Neural cell (in vitro differentiated cells): ENCODE measurements around the gene DCAF7. TPM values are rescaled to one million over a fixed set of nuclear protein-coding genes. Genes with fewer than 3 reads are reported as not detected.

Experiments used
- H2AFZ ChIP-seq: fragments of 200-600, 300-800 bp; sonication (generic), shearing (Covaris generic); 2 replicates; pipeline ENCODE4 v1.6.0; 2014; ENCODE audit warnings: low read depth, mild to moderate bottlenecking, antibody characterized with exemption, low read length, moderate library complexity
- H3F3A ChIP-seq: fragments of 200-600 bp; shearing (Covaris generic); 2 replicates; pipeline ENCODE4 v1.6.1; 2016; ENCODE audit warnings: mild to moderate bottlenecking, moderate library complexity, mixed read lengths, antibody characterized with exemption, low read length; ENCODE audit not compliant: insufficient read depth, poor library complexity, severe bottlenecking
- H3K27ac ChIP-seq: fragments of 200-600, 300-800 bp; sonication (generic), shearing (Covaris generic); 2 replicates; pipeline ENCODE4 v1.5.1; 2014; ENCODE audit warnings: mild to moderate bottlenecking, low read length, moderate library complexity
- H3K27me3 ChIP-seq: fragments of 300-800, 200-600 bp; sonication (generic), shearing (Covaris generic); 2 replicates; pipeline ENCODE4 v1.6.0; 2014; ENCODE audit warnings: mild to moderate bottlenecking, low read depth, low read length, moderate library complexity; ENCODE audit not compliant: insufficient read depth
- H3K36me3 ChIP-seq: fragments of 300-800, 200-600 bp; sonication (generic), shearing (Covaris generic); 2 replicates; pipeline ENCODE4 v1.5.1; 2014; ENCODE audit warnings: mild to moderate bottlenecking, antibody characterized with exemption, low read length, moderate library complexity; ENCODE audit not compliant: insufficient read depth
- H3K4me2 ChIP-seq: fragments of 300-800, 200-600 bp; sonication (generic), shearing (Covaris generic); 2 replicates; pipeline ENCODE4 v1.6.0; 2014; ENCODE audit warnings: mild to moderate bottlenecking, low read length
- H3K4me3 ChIP-seq: fragments of 300-800, 200-600 bp; sonication (generic), shearing (Covaris generic); 2 replicates; pipeline ENCODE4 v1.5.1; 2014; ENCODE audit warnings: mild to moderate bottlenecking, low read length, moderate library complexity
- H3K79me2 ChIP-seq: fragments of 200-600 bp; shearing (Covaris generic); replicated peaks from 2 replicates; pipeline ENCODE4 v1.6.0; 2014; ENCODE audit warnings: mild to moderate bottlenecking, low read length, moderate library complexity; ENCODE audit not compliant: insufficient read depth
- H3K9ac ChIP-seq: fragments of 300-800, 200-600 bp; sonication (generic), shearing (Covaris generic); 2 replicates; pipeline ENCODE4 v1.6.1; 2016; ENCODE audit warnings: mild to moderate bottlenecking, low read length, mixed read lengths
- H3K9me2 ChIP-seq: fragments of 200-600 bp; shearing (Covaris generic); 2 replicates; pipeline ENCODE4 v1.6.1; 2016; ENCODE audit warnings: mild to moderate bottlenecking, low read length, mixed read lengths; ENCODE audit not compliant: insufficient read depth
- H3K9me3 ChIP-seq: fragments of 200-600, 300-800 bp; sonication (generic), shearing (Covaris generic); 2 replicates; pipeline ENCODE4 v1.6.1; 2016; ENCODE audit warnings: mild to moderate bottlenecking, mixed run types, low read length, moderate library complexity, mixed read lengths
- H4K20me1 ChIP-seq: fragments of 200-600 bp; shearing (Covaris generic); 2 replicates; pipeline ENCODE4 v1.6.1; 2016; ENCODE audit warnings: mild to moderate bottlenecking, mixed run types; ENCODE audit not compliant: insufficient read depth
- EP300 ChIP-seq: fragments of 450-650 bp; conservative IDR thresholded peaks from 2 replicates; pipeline ENCODE4 v1.6.1; 2014; ENCODE audit warnings: antibody characterized with exemption, mild to moderate bottlenecking, moderate library complexity; ENCODE audit not compliant: poor library complexity, severe bottlenecking
- EZH2 ChIP-seq: fragments of 200-600, 300-800 bp; shearing (Covaris generic), sonication (generic); IDR thresholded peaks from 2 replicates; pipeline ENCODE4 v1.6.1; 2014; ENCODE audit warnings: antibody characterized with exemption, low read length, borderline replicate concordance, mild to moderate bottlenecking; ENCODE audit not compliant: insufficient read depth, poor library complexity, severe bottlenecking
- MXI1 ChIP-seq: fragments of 450-650 bp; conservative IDR thresholded peaks from 2 replicates; pipeline ENCODE4 v1.6.1; 2014; ENCODE audit warnings: antibody characterized with exemption, mild to moderate bottlenecking; ENCODE audit not compliant: poor library complexity, severe bottlenecking
- POLR2AphosphoS5 ChIP-seq: IDR thresholded peaks from 2 replicates; pipeline ENCODE4 v1.6.1; 2012
- RAD21 ChIP-seq: fragments of 450-650 bp; conservative IDR thresholded peaks from 2 replicates; pipeline ENCODE4 v1.6.1; 2014; ENCODE audit warnings: antibody characterized with exemption, mild to moderate bottlenecking, moderate library complexity
- SMC3 ChIP-seq: fragments of 450-650 bp; conservative IDR thresholded peaks from 2 replicates; pipeline ENCODE4 v1.6.1; 2014; ENCODE audit warnings: antibody characterized with exemption, mild to moderate bottlenecking, moderate library complexity; ENCODE audit not compliant: poor library complexity
- TAF1 ChIP-seq: IDR thresholded peaks from 2 replicates; pipeline ENCODE4 v1.6.1; 2012; ENCODE audit warnings: low read depth
- polyA plus RNA-seq: library from polyadenylated mRNA; depleted of rRNA; stranded (reverse); fragments of >200 nt; gene quantifications from 2 replicates; pipeline ENCODE4 v1.2.3, GENCODE V29; 2014
- TF ChIP-seq, protein P1 (sequence below): fragments of 450-650 bp; IDR thresholded peaks from 2 replicates; pipeline ENCODE4 v1.5.1; 2014; ENCODE audit warnings: antibody characterized with exemption, mild to moderate bottlenecking, moderate library complexity; ENCODE audit not compliant: poor library complexity, severe bottlenecking
- TF ChIP-seq, protein P2 (sequence below): IDR thresholded peaks from 2 replicates; pipeline ENCODE4 v1.6.1; 2012; ENCODE audit warnings: borderline replicate concordance

DCAF7 gene
- polyA plus RNA-seq, 1 donor from 2014 or later = 35.3 TPM

DNA sequence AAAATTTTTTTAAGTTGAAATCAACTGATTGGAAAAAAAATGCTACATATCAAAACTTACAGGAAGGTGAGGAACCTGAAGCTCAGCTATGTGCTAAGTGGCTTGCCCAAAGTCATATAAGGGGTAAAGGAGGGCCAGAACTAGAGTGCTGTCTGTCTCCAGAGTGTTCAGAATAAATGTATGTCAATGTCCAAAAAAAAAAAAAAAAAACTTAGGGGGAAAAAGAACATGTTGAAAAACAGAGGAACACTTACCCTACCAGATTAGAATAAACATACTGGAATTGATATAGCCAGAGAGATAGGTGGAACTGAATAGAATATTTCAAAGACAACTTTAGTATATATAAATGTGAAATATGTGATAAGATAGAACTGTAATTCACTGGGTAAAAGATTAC lies 11.5 kb downstream of the DCAF7 start:
- TF ChIP-seq, protein P1, sequence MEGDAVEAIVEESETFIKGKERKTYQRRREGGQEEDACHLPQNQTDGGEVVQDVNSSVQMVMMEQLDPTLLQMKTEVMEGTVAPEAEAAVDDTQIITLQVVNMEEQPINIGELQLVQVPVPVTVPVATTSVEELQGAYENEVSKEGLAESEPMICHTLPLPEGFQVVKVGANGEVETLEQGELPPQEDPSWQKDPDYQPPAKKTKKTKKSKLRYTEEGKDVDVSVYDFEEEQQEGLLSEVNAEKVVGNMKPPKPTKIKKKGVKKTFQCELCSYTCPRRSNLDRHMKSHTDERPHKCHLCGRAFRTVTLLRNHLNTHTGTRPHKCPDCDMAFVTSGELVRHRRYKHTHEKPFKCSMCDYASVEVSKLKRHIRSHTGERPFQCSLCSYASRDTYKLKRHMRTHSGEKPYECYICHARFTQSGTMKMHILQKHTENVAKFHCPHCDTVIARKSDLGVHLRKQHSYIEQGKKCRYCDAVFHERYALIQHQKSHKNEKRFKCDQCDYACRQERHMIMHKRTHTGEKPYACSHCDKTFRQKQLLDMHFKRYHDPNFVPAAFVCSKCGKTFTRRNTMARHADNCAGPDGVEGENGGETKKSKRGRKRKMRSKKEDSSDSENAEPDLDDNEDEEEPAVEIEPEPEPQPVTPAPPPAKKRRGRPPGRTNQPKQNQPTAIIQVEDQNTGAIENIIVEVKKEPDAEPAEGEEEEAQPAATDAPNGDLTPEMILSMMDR = no peak
- TF ChIP-seq POLR2AphosphoS5 (no peak), TAF1 (no peak), EP300 (no peak), SMC3 (no peak), MXI1 (no peak), RAD21 (no peak), EZH2 (no peak)
- TF ChIP-seq, protein P2, sequence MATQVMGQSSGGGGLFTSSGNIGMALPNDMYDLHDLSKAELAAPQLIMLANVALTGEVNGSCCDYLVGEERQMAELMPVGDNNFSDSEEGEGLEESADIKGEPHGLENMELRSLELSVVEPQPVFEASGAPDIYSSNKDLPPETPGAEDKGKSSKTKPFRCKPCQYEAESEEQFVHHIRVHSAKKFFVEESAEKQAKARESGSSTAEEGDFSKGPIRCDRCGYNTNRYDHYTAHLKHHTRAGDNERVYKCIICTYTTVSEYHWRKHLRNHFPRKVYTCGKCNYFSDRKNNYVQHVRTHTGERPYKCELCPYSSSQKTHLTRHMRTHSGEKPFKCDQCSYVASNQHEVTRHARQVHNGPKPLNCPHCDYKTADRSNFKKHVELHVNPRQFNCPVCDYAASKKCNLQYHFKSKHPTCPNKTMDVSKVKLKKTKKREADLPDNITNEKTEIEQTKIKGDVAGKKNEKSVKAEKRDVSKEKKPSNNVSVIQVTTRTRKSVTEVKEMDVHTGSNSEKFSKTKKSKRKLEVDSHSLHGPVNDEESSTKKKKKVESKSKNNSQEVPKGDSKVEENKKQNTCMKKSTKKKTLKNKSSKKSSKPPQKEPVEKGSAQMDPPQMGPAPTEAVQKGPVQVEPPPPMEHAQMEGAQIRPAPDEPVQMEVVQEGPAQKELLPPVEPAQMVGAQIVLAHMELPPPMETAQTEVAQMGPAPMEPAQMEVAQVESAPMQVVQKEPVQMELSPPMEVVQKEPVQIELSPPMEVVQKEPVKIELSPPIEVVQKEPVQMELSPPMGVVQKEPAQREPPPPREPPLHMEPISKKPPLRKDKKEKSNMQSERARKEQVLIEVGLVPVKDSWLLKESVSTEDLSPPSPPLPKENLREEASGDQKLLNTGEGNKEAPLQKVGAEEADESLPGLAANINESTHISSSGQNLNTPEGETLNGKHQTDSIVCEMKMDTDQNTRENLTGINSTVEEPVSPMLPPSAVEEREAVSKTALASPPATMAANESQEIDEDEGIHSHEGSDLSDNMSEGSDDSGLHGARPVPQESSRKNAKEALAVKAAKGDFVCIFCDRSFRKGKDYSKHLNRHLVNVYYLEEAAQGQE = no peak
- H4K20me1 ChIP-seq = no peaks in the 10 kb centered on the region
- H3K9me3 ChIP-seq = no peaks in the 10 kb centered on the region
- H3K27me3 ChIP-seq = no peaks in the 10 kb centered on the region
- H2AFZ ChIP-seq = no peak overlapping the region
- no peaks in the 10 kb centered on the region for H3K9me2 ChIP-seq
- no peaks in the 10 kb centered on the region for H3K36me3 ChIP-seq
- no peak overlapping the region for H3K27ac ChIP-seq
- H3K4me3 ChIP-seq = no peak overlapping the region
- no peak overlapping the region for H3K9ac ChIP-seq
- no peaks in the 10 kb centered on the region for H3F3A ChIP-seq
- no peak overlapping the region for H3K4me2 ChIP-seq
- peaks cover 68% of the 10 kb centered on the region for H3K79me2 ChIP-seq

DNA sequence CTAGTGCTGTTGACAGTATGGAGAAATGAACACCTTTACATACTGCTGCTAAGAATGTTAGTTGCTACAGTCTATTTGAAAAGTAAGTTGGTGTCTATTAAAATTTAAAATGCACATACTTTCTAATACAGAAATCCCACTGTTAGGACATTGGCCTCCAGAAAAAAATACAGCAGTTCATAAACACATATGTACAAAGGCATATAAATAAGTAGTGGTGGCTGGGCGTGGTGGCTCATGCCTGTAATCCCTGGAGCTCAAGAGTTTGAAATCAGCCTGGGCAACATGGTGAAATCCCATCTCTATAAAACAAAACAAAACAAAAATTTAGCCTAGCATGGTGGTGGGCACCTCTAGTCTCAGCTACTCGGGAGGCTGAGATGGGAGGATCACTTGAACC lies 13.1 kb downstream of the DCAF7 start:
- no peak overlapping the region for H3K27ac ChIP-seq
- no peaks in the 10 kb centered on the region for H3K9me2 ChIP-seq
- H3K79me2 ChIP-seq = peaks cover 53% of the 10 kb centered on the region
- H3K9me3 ChIP-seq = no peaks in the 10 kb centered on the region
- no peak for TF ChIP-seq EZH2
- no peak for TF ChIP-seq MXI1
- TF ChIP-seq, protein P1 = no peak
- no peak for TF ChIP-seq SMC3
- no peak for TF ChIP-seq EP300
- no peak for TF ChIP-seq RAD21
- TF ChIP-seq, protein P2 = no peak
- TF ChIP-seq TAF1 = no peak
- TF ChIP-seq POLR2AphosphoS5 = no peak
- H3K9ac ChIP-seq = no peak overlapping the region
- no peaks in the 10 kb centered on the region for H3K27me3 ChIP-seq
- H4K20me1 ChIP-seq = no peaks in the 10 kb centered on the region
- H3K4me2 ChIP-seq = no peak overlapping the region
- H3K36me3 ChIP-seq = no peaks in the 10 kb centered on the region
- H2AFZ ChIP-seq = no peak overlapping the region
- H3K4me3 ChIP-seq = no peak overlapping the region
- H3F3A ChIP-seq = no peaks in the 10 kb centered on the region
